HL-60 (cell line): ENCODE measurements around the gene NAA50.

Source experiments
- DNase-seq, 2 experiments: peaks; one replicate each; pipeline ENCODE4 v3.0.0-alpha.2; 2010 to 2020; ENCODE audit warnings: low read depth in 1 of 2, low spot score in 1 of 2
- H3K27ac ChIP-seq: fragments of 250-450 bp; sonication (Bioruptor Pico); replicated peaks from 2 replicates; pipeline ENCODE4 v1.5.1; 2020; ENCODE audit warnings: mild to moderate bottlenecking, moderate library complexity
- H3K27me3 ChIP-seq: fragments of 250-450 bp; sonication (Bioruptor Pico); 2 replicates; pipeline ENCODE4 v1.5.1; 2021; ENCODE audit warnings: mild to moderate bottlenecking, moderate library complexity; ENCODE audit not compliant: insufficient read depth, poor library complexity, severe bottlenecking
- H3K4me3 ChIP-seq: replicated peaks from 2 replicates; pipeline ENCODE4 v1.5.1; 2011; ENCODE audit warnings: mild to moderate bottlenecking, control low read depth, low read length; ENCODE audit not compliant: insufficient read depth
- GABPA ChIP-seq: IDR thresholded peaks from 2 replicates; pipeline ENCODE4 v1.6.1; 2012; ENCODE audit warnings: low read depth
- POLR2AphosphoS5 ChIP-seq: IDR thresholded peaks from 2 replicates; pipeline ENCODE4 v1.6.1; 2012; ENCODE audit warnings: low read depth
- SPI1 ChIP-seq: IDR thresholded peaks from 2 replicates; pipeline ENCODE4 v1.6.1; 2012; ENCODE audit warnings: low read depth, mild to moderate bottlenecking, borderline replicate concordance
- TF ChIP-seq, protein P1 (sequence below): IDR thresholded peaks from 2 replicates; pipeline ENCODE4 v1.6.1; 2012; ENCODE audit warnings: low read depth; ENCODE audit not compliant: insufficient replicate concordance
- TF ChIP-seq, protein P2 (sequence below): IDR thresholded peaks from one replicate; pipeline ENCODE4 v1.5.1; 2011; ENCODE audit warnings: low read length, control low read depth, inconsistent platforms; ENCODE audit not compliant: insufficient read depth

NAA50 gene

DNA sequence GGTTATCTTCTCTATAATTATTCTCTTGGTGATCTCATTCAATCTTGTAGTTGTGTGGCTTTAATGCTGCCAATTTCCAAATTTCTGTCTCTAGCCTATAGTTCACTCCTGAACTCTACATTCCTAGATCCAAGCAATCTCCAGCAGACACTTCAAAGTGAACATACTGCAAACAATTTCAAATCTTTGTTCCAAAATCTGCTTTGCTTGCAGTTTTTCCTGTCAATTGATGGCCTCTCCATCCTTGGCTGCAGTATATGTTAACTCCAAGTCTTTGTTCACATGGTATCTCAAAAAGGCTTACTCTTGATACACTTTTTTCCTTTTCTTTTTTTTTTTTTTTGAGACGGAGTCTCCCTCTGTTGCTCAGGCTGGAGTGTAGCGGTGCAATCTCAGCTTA, 17.4 kb downstream of the NAA50 start:
- no peak for DNase-seq
- Histone ChIP-seq H3K27ac (no peak overlapping the region), H3K27me3 (no peaks in the 10 kb centered on the region), H3K4me3 (no peak overlapping the region)
- TF ChIP-seq, protein P1, sequence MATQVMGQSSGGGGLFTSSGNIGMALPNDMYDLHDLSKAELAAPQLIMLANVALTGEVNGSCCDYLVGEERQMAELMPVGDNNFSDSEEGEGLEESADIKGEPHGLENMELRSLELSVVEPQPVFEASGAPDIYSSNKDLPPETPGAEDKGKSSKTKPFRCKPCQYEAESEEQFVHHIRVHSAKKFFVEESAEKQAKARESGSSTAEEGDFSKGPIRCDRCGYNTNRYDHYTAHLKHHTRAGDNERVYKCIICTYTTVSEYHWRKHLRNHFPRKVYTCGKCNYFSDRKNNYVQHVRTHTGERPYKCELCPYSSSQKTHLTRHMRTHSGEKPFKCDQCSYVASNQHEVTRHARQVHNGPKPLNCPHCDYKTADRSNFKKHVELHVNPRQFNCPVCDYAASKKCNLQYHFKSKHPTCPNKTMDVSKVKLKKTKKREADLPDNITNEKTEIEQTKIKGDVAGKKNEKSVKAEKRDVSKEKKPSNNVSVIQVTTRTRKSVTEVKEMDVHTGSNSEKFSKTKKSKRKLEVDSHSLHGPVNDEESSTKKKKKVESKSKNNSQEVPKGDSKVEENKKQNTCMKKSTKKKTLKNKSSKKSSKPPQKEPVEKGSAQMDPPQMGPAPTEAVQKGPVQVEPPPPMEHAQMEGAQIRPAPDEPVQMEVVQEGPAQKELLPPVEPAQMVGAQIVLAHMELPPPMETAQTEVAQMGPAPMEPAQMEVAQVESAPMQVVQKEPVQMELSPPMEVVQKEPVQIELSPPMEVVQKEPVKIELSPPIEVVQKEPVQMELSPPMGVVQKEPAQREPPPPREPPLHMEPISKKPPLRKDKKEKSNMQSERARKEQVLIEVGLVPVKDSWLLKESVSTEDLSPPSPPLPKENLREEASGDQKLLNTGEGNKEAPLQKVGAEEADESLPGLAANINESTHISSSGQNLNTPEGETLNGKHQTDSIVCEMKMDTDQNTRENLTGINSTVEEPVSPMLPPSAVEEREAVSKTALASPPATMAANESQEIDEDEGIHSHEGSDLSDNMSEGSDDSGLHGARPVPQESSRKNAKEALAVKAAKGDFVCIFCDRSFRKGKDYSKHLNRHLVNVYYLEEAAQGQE: no peak
- TF ChIP-seq POLR2AphosphoS5 (no peak), SPI1 (no peak), GABPA (no peak)
- TF ChIP-seq, protein P2, sequence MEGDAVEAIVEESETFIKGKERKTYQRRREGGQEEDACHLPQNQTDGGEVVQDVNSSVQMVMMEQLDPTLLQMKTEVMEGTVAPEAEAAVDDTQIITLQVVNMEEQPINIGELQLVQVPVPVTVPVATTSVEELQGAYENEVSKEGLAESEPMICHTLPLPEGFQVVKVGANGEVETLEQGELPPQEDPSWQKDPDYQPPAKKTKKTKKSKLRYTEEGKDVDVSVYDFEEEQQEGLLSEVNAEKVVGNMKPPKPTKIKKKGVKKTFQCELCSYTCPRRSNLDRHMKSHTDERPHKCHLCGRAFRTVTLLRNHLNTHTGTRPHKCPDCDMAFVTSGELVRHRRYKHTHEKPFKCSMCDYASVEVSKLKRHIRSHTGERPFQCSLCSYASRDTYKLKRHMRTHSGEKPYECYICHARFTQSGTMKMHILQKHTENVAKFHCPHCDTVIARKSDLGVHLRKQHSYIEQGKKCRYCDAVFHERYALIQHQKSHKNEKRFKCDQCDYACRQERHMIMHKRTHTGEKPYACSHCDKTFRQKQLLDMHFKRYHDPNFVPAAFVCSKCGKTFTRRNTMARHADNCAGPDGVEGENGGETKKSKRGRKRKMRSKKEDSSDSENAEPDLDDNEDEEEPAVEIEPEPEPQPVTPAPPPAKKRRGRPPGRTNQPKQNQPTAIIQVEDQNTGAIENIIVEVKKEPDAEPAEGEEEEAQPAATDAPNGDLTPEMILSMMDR: no peak

DNA sequence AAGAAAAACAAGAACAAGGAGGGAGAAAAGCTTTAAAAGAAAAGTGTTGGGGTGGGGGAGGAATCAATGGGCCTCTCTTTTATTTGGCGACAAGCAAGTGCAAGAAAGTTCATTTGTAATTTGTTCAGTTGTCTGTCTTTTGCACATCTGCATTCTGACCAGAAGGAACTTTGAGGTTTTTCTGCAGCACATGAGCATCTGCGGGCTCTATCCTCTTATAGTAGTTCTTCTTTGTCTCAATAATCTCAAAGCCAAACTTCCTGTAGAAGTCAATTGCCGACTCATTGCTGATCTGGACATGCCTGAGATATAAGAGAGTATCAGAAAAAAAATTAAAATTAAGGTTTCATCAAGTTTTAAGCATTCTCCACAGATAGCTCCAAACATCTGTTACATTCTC, 24.4 kb downstream of the NAA50 start:
- peak overlapping the region; percentile 34 for H3K27ac ChIP-seq
- H3K27me3 ChIP-seq: no peaks in the 10 kb centered on the region
- H3K4me3 ChIP-seq: no peak overlapping the region
- peak in 1 of 2 experiments; percentile 43 for DNase-seq
- no peak for TF ChIP-seq POLR2AphosphoS5
- TF ChIP-seq GABPA: no peak
- no peak for TF ChIP-seq SPI1
- TF ChIP-seq, protein P1: no peak
- TF ChIP-seq, protein P2: no peak

DNA sequence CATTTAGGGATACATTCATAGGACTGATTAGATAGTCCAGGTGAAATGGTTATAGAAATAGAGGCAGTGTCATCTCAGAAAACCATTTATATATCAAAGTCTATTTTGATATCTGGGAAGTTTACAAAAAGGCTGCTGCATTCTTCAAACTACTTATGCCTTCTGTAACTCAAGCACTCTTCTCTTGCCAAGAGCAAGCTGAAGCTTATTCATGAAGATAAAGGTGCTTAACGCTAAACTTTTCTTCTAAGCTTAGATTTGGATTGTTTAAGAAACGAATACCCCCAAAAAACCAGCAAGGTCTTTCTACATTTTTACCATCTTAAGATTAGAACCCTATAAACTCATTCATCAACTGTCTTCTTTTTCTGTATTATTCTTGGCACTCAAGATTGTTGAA, 26.3 kb downstream of the NAA50 start:
- H3K27me3 ChIP-seq: no peaks in the 10 kb centered on the region
- no peak overlapping the region for H3K4me3 ChIP-seq
- no peak for DNase-seq
- no peak for TF ChIP-seq GABPA
- TF ChIP-seq, protein P2: no peak
- TF ChIP-seq SPI1: no peak
- no peak for TF ChIP-seq POLR2AphosphoS5
- TF ChIP-seq, protein P1: no peak
- no peak overlapping the region for H3K27ac ChIP-seq
